Activated T-cell treated with anti-CD3 and anti-CD28 coated beads, Interleukin-2, amount 50 U/mL, for 72 hours (primary cell): ENCODE data around the gene FAAH2. TPM values are rescaled to one million over a fixed set of nuclear protein-coding genes. Genes with fewer than 3 reads are reported as not detected.

Experiments used
- ATAC-seq, 2 donors: fragments of 150-1000 bp; cut with Tn5 transposase; replicated peaks in 1 of 2; 2 replicates each; pipeline ENCODE4 v1.10.0; 2021; ENCODE audit warnings: moderate library complexity in 2 of 2, mild to moderate bottlenecking in 1 of 2
- DNase-seq, 2 donors: peaks; one replicate each; pipeline ENCODE4 v3.0.0; 2021 to 2022; ENCODE audit warnings: mixed read lengths in 1 of 2
- H3K27ac Mint-ChIP-seq: one replicate; pipeline ENCODE4 v1.8.0; 2022; ENCODE audit warnings: mild to moderate bottlenecking, moderate library complexity, mixed read lengths
- H3K27me3 Mint-ChIP-seq: one replicate; pipeline ENCODE4 v1.8.0; 2022; ENCODE audit warnings: low read depth, mixed read lengths
- H3K36me3 Mint-ChIP-seq, 2 donors: one replicate each; pipeline ENCODE4 v1.8.0; 2022; ENCODE audit warnings: mixed read lengths in 2 of 2, mild to moderate bottlenecking in 1 of 2; ENCODE audit not compliant: insufficient read depth in 2 of 2
- H3K4me1 Mint-ChIP-seq: one replicate; pipeline ENCODE4 v1.8.0; 2022; ENCODE audit warnings: low read depth, mixed read lengths
- H3K4me3 Mint-ChIP-seq, 2 donors: one replicate each; pipeline ENCODE4 v1.8.0; 2022; ENCODE audit warnings: mild to moderate bottlenecking in 2 of 2, mixed read lengths in 2 of 2, moderate library complexity in 2 of 2
- H3K9me3 Mint-ChIP-seq, 2 donors: one replicate each; pipeline ENCODE4 v1.8.0; 2022; ENCODE audit warnings: mixed read lengths in 2 of 2
- total RNA-seq, 2 donors: library from RNA; stranded (reverse); gene quantifications; one replicate each; pipeline ENCODE4 v1.2.3, GENCODE V29; 2022

Gene FAAH2
- total RNA-seq, 2 donors from 2014 or later = 29.4 to 31.0 TPM

DNA sequence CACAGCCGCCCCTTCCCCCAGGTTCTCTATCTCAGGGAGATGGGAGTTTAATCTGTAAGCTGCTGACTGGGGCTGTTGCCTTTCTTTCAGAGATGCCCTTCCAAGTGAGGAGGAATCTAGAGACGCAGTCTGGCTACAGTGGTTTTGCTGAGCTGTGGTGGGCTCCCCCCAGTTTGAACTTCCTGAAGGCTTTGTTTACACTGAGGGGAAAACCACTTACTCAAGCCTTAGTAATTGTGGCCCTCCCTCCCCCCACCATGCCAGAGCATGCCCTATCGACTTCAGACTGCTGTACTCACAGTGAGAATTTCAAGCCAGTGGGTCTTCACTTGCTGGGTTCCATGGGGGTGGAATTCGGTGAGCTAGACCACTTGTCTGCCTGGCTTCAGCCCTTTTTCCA, 131.3 kb downstream of the FAAH2 start:
- H3K4me3 Mint-ChIP-seq = no peak overlapping the region
- DNase-seq (peak in 1 of 2 donors; percentile 1), ATAC-seq (peak in 1 of 2 donors; percentile 44)
- H3K9me3 Mint-ChIP-seq = peaks cover 2 to 3% of the 10 kb centered on the region in 2 donors
- H3K36me3 Mint-ChIP-seq = peaks cover 6 to 11% of the 10 kb centered on the region in 2 donors
- H3K27ac Mint-ChIP-seq = no peak overlapping the region
- no peaks in the 10 kb centered on the region for H3K4me1 Mint-ChIP-seq
- H3K27me3 Mint-ChIP-seq = no peaks in the 10 kb centered on the region

- Mint-ChIP-seq H3K9me3 (peaks cover 0 to 2% of the 10 kb centered on the region in 2 donors), H3K27ac (no peak overlapping the region), H3K27me3 (peaks cover 19% of the 10 kb centered on the region)
Observed at GRCh38 chrX:57422289-57422688, 135.8 kb downstream of the FAAH2 start.

GRCh38 chrX:57422790-57423189, 136.3 kb downstream of the FAAH2 start:
- Mint-ChIP-seq H3K9me3 (peaks cover 0 to 2% of the 10 kb centered on the region in 2 donors), H3K27ac (no peak overlapping the region), H3K4me3 (no peak overlapping the region), H3K36me3 (peaks cover 2 to 5% of the 10 kb centered on the region in 2 donors), H3K27me3 (peaks cover 19% of the 10 kb centered on the region), H3K4me1 (no peaks in the 10 kb centered on the region)
- no peak for ATAC-seq
- DNase-seq = no peak

More at GRCh38 chrX:57422289-57422688, 135.8 kb downstream of the FAAH2 start:
- DNase-seq (no peak), ATAC-seq (no peak)
- Mint-ChIP-seq H3K4me3 (no peak overlapping the region), H3K4me1 (no peaks in the 10 kb centered on the region), H3K36me3 (peaks cover 2 to 5% of the 10 kb centered on the region in 2 donors)

- Mint-ChIP-seq H3K36me3 (peaks cover 17 to 18% of the 10 kb centered on the region in 2 donors), H3K4me1 (no peaks in the 10 kb centered on the region)
Observed at GRCh38 chrX:57445076-57445475, 158.6 kb downstream of the FAAH2 start.

GRCh38 chrX:57445832-57446231, 159.3 kb downstream of the FAAH2 start:
- Mint-ChIP-seq H3K9me3 (peaks cover 2 to 3% of the 10 kb centered on the region in 2 donors), H3K27ac (no peak overlapping the region), H3K36me3 (peaks cover 14 to 18% of the 10 kb centered on the region in 2 donors), H3K4me3 (no peak overlapping the region), H3K4me1 (no peaks in the 10 kb centered on the region), H3K27me3 (peaks cover 5% of the 10 kb centered on the region)
- DNase-seq = no peak
- no peak for ATAC-seq

More at GRCh38 chrX:57445076-57445475, 158.6 kb downstream of the FAAH2 start:
- DNase-seq (no peak), ATAC-seq (no peak)
- Mint-ChIP-seq H3K27me3 (peaks cover 5% of the 10 kb centered on the region), H3K9me3 (peaks cover 2 to 3% of the 10 kb centered on the region in 2 donors), H3K27ac (no peak overlapping the region), H3K4me3 (no peak overlapping the region)

GRCh38 chrX:57447856-57448255, 161.3 kb downstream of the FAAH2 start:
- no peak for ATAC-seq

GRCh38 chrX:57451426-57452020, 165.0 kb downstream of the FAAH2 start:
- Mint-ChIP-seq H3K27me3 (peaks cover 25% of the 10 kb centered on the region), H3K27ac (no peak overlapping the region), H3K4me1 (no peaks in the 10 kb centered on the region), H3K36me3 (peaks cover 6 to 11% of the 10 kb centered on the region in 2 donors), H3K4me3 (no peak overlapping the region), H3K9me3 (peaks cover 0 to 2% of the 10 kb centered on the region in 2 donors)
- ATAC-seq (no peak), DNase-seq (no peak)

More at GRCh38 chrX:57447856-57448255, 161.3 kb downstream of the FAAH2 start:
- H3K27me3 Mint-ChIP-seq = peaks cover 15% of the 10 kb centered on the region
- no peak for DNase-seq
- H3K4me1 Mint-ChIP-seq = no peaks in the 10 kb centered on the region
- H3K36me3 Mint-ChIP-seq = peaks cover 8 to 11% of the 10 kb centered on the region in 2 donors
- H3K9me3 Mint-ChIP-seq = peaks cover 0 to 3% of the 10 kb centered on the region in 2 donors
- H3K4me3 Mint-ChIP-seq = no peak overlapping the region
- no peak overlapping the region for H3K27ac Mint-ChIP-seq

GRCh38 chrX:57453901-57454300, 167.4 kb downstream of the FAAH2 start:
- no peak overlapping the region for H3K27ac Mint-ChIP-seq
- peaks cover 4 to 12% of the 10 kb centered on the region in 2 donors for H3K36me3 Mint-ChIP-seq
- H3K9me3 Mint-ChIP-seq = peaks cover 0 to 2% of the 10 kb centered on the region in 2 donors
- ATAC-seq (peak; percentile 49 to 51), DNase-seq (peak; percentile 1 to 16)
- H3K4me3 Mint-ChIP-seq = no peak overlapping the region
- no peaks in the 10 kb centered on the region for H3K4me1 Mint-ChIP-seq
- peaks cover 39% of the 10 kb centered on the region for H3K27me3 Mint-ChIP-seq

DNA sequence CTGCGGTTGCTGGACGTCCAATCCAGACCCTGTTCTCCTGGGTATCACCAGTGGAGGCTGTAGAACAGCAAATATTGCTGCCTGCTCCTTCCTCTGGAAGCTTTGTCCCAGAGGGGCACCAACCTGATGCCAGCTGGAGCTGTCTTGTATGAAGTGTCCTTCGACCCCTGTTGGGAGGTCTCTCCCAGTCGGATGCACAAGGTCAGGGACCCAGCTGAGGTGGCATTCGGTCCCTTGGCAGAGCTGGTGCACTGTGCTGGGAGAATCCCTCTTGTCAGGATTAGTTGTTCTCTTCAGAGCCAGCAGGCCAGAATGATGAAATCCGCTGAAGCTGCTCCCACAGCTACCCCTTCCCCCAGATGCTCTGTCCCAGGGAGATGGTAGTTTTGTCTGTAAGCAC, 195.0 kb downstream of the FAAH2 start:
- DNase-seq (no peak), ATAC-seq (no peak)
- Mint-ChIP-seq H3K27me3 (peaks cover 6% of the 10 kb centered on the region), H3K27ac (no peak overlapping the region), H3K9me3 (peaks cover 4% of the 10 kb centered on the region in 2 donors), H3K4me3 (no peak overlapping the region), H3K4me1 (no peaks in the 10 kb centered on the region), H3K36me3 (peaks cover 2 to 4% of the 10 kb centered on the region in 2 donors)

- H3K4me3 Mint-ChIP-seq = no peak overlapping the region
- peaks cover 49% of the 10 kb centered on the region for H3K27me3 Mint-ChIP-seq
- DNase-seq = no peak
- ATAC-seq = no peak
- H3K4me1 Mint-ChIP-seq = no peaks in the 10 kb centered on the region
- H3K36me3 Mint-ChIP-seq = peaks cover 0 to 2% of the 10 kb centered on the region in 2 donors
- no peaks in the 10 kb centered on the region for H3K9me3 Mint-ChIP-seq
- H3K27ac Mint-ChIP-seq = no peak overlapping the region
Observed at GRCh38 chrX:57516491-57516890, 230.0 kb downstream of the FAAH2 start.

DNA sequence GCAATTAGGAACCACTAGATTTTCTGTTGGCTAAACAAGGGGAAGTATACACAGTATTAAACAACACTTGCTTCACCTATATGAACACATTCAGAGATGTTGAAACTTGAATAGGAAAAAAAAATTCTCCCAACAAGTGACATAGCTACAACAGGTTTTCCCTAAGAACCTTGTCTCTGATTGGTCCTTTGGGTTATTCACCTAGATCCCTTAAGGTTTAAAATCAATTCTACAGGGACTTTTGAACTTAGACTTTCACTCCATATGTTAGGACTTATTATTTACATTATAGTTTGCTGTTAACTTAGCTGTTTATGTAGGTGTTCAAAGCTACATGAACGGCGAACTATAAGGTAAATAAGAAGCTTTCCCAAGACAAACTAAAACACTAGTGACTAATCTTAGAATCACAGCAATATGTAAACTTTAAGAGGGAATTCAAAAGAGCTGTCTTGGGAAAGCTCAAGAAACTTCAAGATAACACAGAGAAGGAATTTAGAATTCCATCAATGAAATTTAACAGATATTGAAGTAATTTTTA, 233.1 kb downstream of the FAAH2 start:
- no peaks in the 10 kb centered on the region for H3K4me1 Mint-ChIP-seq
- H3K4me3 Mint-ChIP-seq = no peak overlapping the region
- no peaks in the 10 kb centered on the region for H3K9me3 Mint-ChIP-seq
- H3K27me3 Mint-ChIP-seq = peaks cover 44% of the 10 kb centered on the region
- peaks cover 0 to 4% of the 10 kb centered on the region in 2 donors for H3K36me3 Mint-ChIP-seq
- no peak overlapping the region for H3K27ac Mint-ChIP-seq
- DNase-seq = no peak
- no peak for ATAC-seq

DNA sequence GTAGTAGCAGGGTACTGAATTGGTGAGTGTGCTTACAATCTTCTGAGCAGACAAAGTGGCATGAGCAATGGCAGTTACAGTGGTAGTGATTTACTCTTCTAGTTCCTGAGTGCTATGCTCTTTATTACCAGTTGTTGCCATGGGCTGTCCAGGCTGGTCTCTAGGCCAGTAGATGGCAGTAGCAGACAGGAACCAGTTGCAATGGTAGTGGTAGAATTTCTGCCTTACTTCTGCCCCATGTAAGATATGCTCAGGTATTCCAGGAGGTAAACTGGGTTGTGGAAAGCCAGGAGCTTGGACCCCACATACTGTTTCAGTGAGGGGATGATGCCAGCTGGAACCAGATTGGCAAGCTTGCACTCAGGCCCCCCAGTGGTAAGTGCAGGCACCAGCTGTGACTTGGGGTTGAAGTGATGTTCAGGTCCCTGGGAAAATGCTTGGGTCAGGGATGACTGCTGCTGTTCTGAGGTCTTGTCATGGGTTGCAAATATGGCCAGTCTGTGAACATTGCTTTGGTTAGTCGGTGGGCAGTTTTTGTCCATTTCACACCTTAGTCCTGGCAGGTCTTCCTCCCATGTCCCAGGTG, 242.3 kb downstream of the FAAH2 start:
- ATAC-seq (peak; percentile 43 to 52), DNase-seq (peak; percentile 4 to 8)
- Mint-ChIP-seq H3K4me3 (no peak overlapping the region), H3K9me3 (no peaks in the 10 kb centered on the region), H3K4me1 (no peaks in the 10 kb centered on the region), H3K36me3 (peaks cover 0 to 2% of the 10 kb centered on the region in 2 donors), H3K27ac (no peak overlapping the region), H3K27me3 (peaks cover 29% of the 10 kb centered on the region)
